A673 (cell line): ENCODE data around the gene LMNB1. TPM values are rescaled to one million over a fixed set of nuclear protein-coding genes. Genes with fewer than 3 reads are reported as not detected.

ENCODE experiments used
- BruUV-seq: library from RNA; stranded (reverse); fragments of 400-500 nt; replicated peaks from 2 replicates; lab custom pipeline; 2021; lab: Mats Ljungman, UMichigan
- CTCF ChIA-PET: fragments of 300-600 bp; sonication (Branson Sonifier 250); formaldehyde crosslinking; loops from one replicate; lab custom pipeline; 2022; ENCODE audit warnings: antibody characterized with exemption; lab: Charles Lee
- POLR2A ChIA-PET: fragments of 300-600 bp; sonication (Branson Sonifier 250); formaldehyde crosslinking; loops from one replicate; lab custom pipeline; 2022; ENCODE audit warnings: antibody characterized with exemption; ENCODE audit not compliant: low non-redundant PET; lab: Charles Lee
- DNase-seq: peaks from one replicate; pipeline ENCODE4 v3.0.0-alpha.2; 2015; ENCODE audit warnings: low spot score
- H3K27ac ChIP-seq: fragments of 200-600 bp; sonication (generic); 2 replicates; pipeline ENCODE4 v1.5.1; 2016; ENCODE audit warnings: mixed run types, low read depth, mild to moderate bottlenecking, mixed read lengths, antibody characterized with exemption, low read length; ENCODE audit not compliant: poor library complexity, severe bottlenecking
- H3K27me3 ChIP-seq: fragments of 200-600 bp; sonication (generic); replicated peaks from 2 replicates; pipeline ENCODE4 v1.6.1; 2017; ENCODE audit warnings: mixed run types, low read depth, mild to moderate bottlenecking, mixed read lengths, antibody characterized with exemption, low read length; ENCODE audit not compliant: insufficient read depth, poor library complexity
- H3K36me3 ChIP-seq: fragments of 200-600 bp; sonication (generic); 2 replicates; pipeline ENCODE4 v1.6.1; 2016; ENCODE audit warnings: mixed run types, mild to moderate bottlenecking, mixed read lengths, antibody characterized with exemption, low read length; ENCODE audit not compliant: insufficient read depth, poor library complexity, severe bottlenecking
- H3K4me1 ChIP-seq: fragments of 200-600 bp; sonication (generic); 2 replicates; pipeline ENCODE4 v1.6.1; 2017; ENCODE audit warnings: mixed run types, mild to moderate bottlenecking, mixed read lengths, antibody characterized with exemption, low read length; ENCODE audit not compliant: insufficient read depth, poor library complexity, severe bottlenecking
- H3K4me3 ChIP-seq: fragments of 200-600 bp; sonication (generic); 2 replicates; pipeline ENCODE4 v1.5.1; 2016; ENCODE audit warnings: low read depth, mixed run types, mild to moderate bottlenecking, mixed read lengths, low read length; ENCODE audit not compliant: poor library complexity, severe bottlenecking
- H3K9me3 ChIP-seq: fragments of 200-600 bp; sonication (generic); 2 replicates; pipeline ENCODE4 v1.6.1; 2016; ENCODE audit warnings: mixed run types, low read depth, mild to moderate bottlenecking, mixed read lengths, antibody characterized with exemption, low read length; ENCODE audit not compliant: poor library complexity, severe bottlenecking
- EZH2 ChIP-seq: fragments of 200-600 bp; sonication (generic); IDR thresholded peaks from 2 replicates; pipeline ENCODE4 v1.6.1; 2017; ENCODE audit warnings: borderline replicate concordance, low read depth, mild to moderate bottlenecking, mixed read lengths, antibody characterized with exemption, low read length; ENCODE audit not compliant: poor library complexity, severe bottlenecking
- intact Hi-C: fragments of 100-400 bp; cut with micrococcal nuclease; formaldehyde crosslinking; loops from one replicate; pipeline ENCODE4 v1.10.0; 2022; ENCODE audit not compliant: unreplicated experiment
- total RNA-seq: library from RNA; stranded (reverse); gene quantifications from 2 replicates; pipeline ENCODE4 v1.2.3, GENCODE V29; 2021
- TF ChIP-seq, protein P1 (sequence below): fragments of 300-800, 200-600 bp; sonication (generic); conservative IDR thresholded peaks from 2 replicates; pipeline ENCODE4 v1.5.1; 2017; ENCODE audit warnings: low read depth, mild to moderate bottlenecking, antibody characterized with exemption, low read length, moderate library complexity, mixed read lengths

LMNB1 gene
- total RNA-seq, 1 experiment from 2014 or later, result 267 TPM

GRCh38 chr5:126875303-126875785 lies 98.4 kb downstream of the LMNB1 start:
- H3K27ac ChIP-seq, result no peak overlapping the region
- H3K27me3 ChIP-seq, result no peaks in the 10 kb centered on the region
- no peak for TF ChIP-seq EZH2
- TF ChIP-seq, protein P1, sequence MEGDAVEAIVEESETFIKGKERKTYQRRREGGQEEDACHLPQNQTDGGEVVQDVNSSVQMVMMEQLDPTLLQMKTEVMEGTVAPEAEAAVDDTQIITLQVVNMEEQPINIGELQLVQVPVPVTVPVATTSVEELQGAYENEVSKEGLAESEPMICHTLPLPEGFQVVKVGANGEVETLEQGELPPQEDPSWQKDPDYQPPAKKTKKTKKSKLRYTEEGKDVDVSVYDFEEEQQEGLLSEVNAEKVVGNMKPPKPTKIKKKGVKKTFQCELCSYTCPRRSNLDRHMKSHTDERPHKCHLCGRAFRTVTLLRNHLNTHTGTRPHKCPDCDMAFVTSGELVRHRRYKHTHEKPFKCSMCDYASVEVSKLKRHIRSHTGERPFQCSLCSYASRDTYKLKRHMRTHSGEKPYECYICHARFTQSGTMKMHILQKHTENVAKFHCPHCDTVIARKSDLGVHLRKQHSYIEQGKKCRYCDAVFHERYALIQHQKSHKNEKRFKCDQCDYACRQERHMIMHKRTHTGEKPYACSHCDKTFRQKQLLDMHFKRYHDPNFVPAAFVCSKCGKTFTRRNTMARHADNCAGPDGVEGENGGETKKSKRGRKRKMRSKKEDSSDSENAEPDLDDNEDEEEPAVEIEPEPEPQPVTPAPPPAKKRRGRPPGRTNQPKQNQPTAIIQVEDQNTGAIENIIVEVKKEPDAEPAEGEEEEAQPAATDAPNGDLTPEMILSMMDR, result no peak
- DNase-seq, result no peak
- no peaks in the 10 kb centered on the region for H3K36me3 ChIP-seq
- no peak overlapping the region for H3K4me3 ChIP-seq
- H3K9me3 ChIP-seq, result no peaks in the 10 kb centered on the region
- POLR2A ChIA-PET, result no interaction called here
- no TSS peak for BruUV-seq
- peaks cover 14% of the 10 kb centered on the region for H3K4me1 ChIP-seq
- CTCF ChIA-PET, result no interaction called here
- intact Hi-C loops, result no loop called here

DNA sequence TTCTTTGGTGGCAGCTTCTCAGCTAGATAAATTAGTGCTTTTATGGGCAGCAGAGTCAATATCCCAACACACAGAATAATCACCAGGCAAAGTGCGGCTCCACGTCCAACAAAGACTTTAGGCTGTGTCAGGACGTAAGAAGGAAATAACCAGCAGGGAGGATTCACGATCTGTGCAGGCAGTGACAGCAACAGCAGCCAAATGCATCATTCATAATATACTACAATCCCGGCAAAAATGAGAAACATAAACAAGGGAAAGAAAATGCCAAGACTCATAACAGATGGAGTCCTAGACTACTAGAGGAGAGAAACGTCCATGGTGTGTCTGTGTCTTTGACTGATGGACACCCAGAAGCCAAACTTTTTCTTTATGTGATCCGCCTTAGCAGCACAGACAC lies 100.7 kb downstream of the LMNB1 start:
- ChIA-PET POLR2A (no interaction called here), CTCF (no interaction called here)
- H3K27ac ChIP-seq, result peak overlapping the region; percentile 49
- no TSS peak for BruUV-seq
- intact Hi-C loops, result no loop called here
- no peak overlapping the region for H3K4me3 ChIP-seq
- no peaks in the 10 kb centered on the region for H3K36me3 ChIP-seq
- DNase-seq, result no peak
- H3K27me3 ChIP-seq, result no peaks in the 10 kb centered on the region
- TF ChIP-seq, protein P1, result no peak
- no peak for TF ChIP-seq EZH2
- peaks cover 14% of the 10 kb centered on the region for H3K4me1 ChIP-seq
- no peaks in the 10 kb centered on the region for H3K9me3 ChIP-seq

DNA sequence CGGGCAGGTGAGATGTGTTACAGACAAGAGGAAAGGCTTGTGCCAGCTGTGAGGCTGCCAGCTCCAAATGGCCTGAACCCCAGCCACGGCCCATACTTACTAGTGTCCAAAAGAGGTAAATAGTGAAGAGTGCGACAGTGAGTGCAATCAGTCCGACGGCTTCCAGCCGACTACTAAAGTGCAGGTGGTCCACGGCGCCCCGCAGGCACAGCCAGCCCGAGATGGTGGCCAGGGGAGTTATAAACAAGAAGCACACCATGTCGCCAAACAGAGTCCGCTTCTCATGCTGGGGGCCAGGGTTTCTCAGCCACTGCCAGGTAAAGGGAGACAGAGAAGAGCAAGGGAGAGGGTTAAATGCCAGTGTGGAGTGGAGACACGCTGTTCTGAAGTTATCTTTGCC lies 101.1 kb downstream of the LMNB1 start:
- POLR2A ChIA-PET, result no interaction called here
- CTCF ChIA-PET, result no interaction called here
- no TSS peak for BruUV-seq

More for the DNA sequence above, 101.1 kb downstream of the LMNB1 start:
- TF ChIP-seq EZH2, result no peak
- TF ChIP-seq, protein P1, result no peak
- peaks cover 14% of the 10 kb centered on the region for H3K4me1 ChIP-seq
- no peaks in the 10 kb centered on the region for H3K9me3 ChIP-seq
- H3K4me3 ChIP-seq, result no peak overlapping the region
- intact Hi-C loops, result no loop called here
- no peak for DNase-seq
- H3K27me3 ChIP-seq, result no peaks in the 10 kb centered on the region
- peak overlapping the region; percentile 16 for H3K27ac ChIP-seq
- no peaks in the 10 kb centered on the region for H3K36me3 ChIP-seq
